GM18511 (cell line): ENCODE measurements around the gene SULT1C2.

Experiments used
- ATAC-seq: cut with Tn5 transposase; IDR thresholded peaks from one replicate; pipeline ENCODE4 v1.9.1; 2021; ENCODE audit warnings: mild to moderate bottlenecking, moderate library complexity; ENCODE audit not compliant: unreplicated experiment

Gene SULT1C2

DNA sequence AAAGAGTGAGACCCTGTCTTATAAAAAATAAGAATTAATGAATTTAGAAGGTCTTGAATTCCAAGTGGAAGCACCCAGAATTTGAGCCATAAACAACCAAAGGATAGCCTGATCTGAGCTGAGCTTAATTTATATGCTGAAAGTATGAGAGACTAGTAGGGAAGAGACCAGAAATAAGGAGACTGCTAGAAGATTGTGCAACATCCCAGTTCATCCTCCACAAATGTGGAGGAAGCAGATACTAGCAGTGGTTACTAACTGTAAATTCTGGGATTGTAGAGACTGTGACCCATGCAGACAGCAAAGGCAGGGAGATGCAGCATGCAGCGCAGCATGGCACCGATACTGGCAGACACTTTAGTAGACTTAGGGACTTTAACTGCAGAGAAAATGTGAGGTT, 1.5 kb upstream of the SULT1C2 start:
- no peak for ATAC-seq

DNA sequence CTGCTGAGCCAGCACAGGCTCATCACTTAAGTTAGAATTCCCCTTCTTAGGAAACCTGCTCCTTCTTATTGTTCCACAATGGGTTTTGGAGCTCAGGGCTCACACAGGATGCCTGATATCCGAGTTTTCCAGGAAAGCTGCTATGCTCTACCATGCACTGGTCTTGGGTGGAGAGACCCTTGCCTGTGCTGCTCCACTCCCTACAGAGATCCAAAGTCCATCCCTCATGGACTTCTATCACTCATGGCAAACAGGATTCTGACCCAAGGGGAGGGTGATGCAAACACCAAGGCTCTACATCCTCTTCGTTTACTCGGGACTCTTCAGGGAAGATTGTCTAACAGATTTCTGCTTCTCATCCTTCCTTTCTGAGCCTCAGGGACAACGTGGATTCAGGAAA, 5.2 kb downstream of the SULT1C2 start:
- no peak for ATAC-seq

DNA sequence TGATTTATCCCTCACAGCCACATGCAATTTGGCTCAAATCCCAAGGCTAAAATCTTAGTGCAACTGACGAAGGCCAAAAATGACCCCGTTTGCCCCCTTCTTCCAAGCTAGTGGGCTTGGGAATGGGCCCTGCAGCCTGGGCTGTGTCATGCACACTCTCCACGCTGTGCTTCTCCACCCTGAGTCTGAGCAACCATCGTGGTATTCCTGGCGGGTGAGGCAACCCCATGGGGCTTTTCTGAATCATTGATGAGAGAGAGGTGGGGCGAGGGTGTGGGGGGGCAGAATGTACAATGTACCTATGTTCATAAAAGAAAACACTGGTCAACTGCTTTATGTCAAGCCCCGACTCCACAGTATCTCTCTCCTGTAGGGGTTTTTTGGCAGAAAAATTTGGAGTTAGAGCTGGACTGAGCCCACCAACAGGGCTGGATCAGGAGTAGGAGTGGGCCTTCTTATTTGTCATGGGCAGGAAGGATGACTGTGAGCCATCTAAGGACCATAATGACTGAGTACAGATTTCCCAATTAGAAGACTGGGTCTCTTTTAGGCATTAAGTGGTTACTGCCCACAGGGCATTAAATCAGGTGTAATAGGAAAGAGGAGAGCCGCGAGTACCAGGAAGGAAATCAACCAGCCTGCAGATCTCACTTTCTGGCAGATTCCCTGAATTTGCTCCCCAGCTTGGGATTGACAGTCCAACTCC, 8.9 kb downstream of the SULT1C2 start:
- no peak for ATAC-seq

DNA sequence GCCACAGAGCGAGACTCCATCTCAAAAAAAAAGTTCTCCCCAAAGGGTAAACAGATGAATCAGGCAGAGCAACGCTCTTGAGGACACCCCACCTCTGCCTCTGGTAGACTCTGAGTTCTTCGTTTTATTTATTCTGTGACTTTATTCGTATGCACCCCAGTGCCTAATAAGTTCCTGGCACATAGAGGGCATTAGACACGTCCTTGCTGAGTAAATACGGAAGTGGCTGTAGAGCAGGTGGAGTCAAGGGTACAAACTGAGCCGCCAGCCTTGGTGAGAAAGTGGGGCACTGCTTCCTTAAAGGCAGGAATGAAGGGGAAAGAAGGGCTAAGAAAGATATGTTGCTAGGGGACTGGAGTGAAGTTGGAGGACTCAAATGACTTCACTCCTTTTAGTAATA, 12.9 kb downstream of the SULT1C2 start:
- no peak for ATAC-seq

DNA sequence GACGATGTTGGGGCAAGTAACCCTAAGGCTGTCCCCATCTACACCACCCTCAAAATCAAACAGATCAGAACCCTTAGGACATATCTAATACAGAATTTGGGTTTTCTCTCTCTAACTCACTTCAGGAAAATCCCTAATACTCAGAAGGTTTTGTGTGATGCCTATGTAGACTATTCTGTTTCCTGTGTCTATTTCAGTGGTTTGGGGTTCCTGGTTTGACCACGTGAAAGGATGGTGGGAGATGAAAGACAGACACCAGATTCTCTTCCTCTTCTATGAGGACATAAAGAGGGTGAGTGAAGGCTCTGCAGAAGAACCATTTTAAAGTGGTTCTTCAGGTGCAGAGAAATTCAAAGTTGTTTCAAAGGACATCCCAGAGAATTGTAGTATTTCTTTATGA, 16.3 kb downstream of the SULT1C2 start:
- peak; percentile 73 for ATAC-seq

DNA sequence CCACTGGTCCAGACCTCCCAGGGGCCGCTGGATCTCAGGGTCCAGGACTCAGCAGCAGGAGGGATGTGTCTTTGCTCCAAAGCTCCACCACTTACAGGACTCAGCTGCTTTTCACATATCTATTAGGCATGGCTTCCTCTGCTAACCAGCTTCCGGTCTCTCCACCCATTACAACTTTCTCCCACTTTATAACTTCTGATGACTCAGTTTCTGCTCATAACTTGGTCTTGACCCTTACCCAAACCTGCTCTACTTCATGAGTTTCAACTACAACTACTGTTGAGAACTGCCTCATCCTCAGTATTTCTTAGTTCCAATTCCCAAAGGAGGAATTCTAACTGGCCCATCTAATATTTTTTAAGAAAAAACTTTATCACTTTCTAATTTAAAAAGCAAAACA, 17.2 kb downstream of the SULT1C2 start:
- no peak for ATAC-seq

DNA sequence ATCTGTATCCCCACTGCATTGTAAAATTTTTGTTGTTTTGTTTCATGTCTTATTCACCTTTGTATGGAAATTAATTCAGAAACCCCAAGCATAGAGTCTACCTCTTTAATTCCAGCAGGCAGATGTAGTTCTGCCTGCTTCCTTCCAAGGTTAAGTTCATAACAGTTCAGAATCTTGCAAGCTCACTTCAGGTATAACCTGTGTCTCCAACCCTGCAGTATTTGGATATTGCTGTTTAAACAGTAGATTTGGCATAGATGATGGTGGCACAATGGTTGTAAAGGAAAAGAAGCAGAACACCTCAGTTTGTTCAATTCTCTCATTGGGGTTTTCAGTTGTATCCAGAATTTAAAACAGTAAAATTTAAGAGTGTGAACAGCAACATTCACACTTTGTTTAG, 21.2 kb downstream of the SULT1C2 start:
- ATAC-seq = no peak

DNA sequence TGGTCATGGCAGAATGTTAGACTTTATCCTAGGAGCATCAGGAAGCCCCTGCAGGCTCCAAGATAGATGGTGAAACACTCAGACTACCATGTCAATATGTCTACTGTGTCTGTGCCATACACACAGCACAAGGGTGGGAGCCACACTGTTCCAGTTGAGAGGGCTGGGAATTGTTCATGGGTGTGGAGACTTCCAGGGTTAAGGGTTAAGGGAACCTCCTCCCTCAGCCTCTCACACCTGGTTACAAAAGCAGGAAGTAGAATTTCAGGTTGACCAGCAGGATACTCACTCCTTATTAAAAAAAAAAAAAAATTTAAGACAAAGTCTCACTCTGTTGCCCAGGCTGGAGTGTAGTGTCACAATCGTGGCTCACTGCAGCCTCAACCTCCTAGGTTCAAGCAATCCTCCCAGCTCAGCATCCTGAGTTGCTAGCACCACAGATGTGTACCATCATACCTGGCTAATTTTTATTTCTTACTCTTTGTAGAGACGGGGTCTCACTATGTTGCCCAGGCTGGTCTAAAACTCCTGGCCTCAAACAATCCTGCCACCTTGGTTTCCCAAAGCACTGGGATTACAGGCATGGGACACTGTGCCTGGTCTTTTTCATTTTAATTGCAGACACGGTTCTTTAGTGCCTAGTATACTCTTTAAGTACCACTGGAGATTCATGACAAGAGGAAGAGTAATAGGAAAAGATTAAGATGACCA, 26.0 kb downstream of the SULT1C2 start:
- ATAC-seq = no peak

DNA sequence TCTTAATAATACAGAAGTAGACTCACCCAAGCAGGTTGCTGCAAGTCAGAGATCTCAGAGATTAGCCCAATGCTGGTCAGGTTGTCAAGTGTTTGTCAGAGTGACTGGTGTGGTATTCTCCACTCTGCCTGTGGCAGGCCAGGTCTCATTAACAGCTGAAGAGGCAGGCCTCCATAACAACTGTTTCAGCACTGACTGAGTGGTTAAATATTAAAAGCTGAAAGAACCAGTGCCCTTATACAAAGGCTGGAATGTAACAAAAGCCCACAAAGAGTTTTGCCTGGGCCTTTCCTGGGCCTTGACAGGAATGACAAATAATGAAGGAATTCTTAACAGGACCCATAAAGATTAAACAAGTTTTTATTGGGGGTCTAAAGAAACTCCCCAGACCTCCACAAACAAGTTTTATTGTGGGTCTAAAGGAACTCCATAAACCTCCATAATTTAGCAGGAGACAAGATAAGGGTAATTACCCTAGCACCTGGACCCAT, 26.8 kb downstream of the SULT1C2 start:
- ATAC-seq = no peak

DNA sequence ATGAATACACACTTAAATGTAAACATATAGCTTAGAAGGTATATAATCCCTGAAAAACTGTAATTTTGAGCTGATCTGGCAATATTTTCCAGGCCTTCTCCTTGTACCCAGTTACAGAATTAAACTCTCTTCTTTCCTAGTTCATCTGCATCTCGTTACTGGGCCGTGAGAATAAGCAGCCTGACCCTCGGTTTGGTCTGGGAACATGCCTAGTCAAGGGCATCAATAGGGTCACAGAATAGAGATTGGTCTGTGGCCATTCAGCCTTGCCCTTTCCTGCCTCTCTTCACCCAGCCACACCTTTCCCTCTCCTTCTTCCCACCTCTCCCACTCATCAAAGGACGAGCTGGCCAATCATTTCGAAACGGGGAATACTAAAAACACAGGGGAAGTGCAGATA, 27.3 kb downstream of the SULT1C2 start:
- no peak for ATAC-seq

DNA sequence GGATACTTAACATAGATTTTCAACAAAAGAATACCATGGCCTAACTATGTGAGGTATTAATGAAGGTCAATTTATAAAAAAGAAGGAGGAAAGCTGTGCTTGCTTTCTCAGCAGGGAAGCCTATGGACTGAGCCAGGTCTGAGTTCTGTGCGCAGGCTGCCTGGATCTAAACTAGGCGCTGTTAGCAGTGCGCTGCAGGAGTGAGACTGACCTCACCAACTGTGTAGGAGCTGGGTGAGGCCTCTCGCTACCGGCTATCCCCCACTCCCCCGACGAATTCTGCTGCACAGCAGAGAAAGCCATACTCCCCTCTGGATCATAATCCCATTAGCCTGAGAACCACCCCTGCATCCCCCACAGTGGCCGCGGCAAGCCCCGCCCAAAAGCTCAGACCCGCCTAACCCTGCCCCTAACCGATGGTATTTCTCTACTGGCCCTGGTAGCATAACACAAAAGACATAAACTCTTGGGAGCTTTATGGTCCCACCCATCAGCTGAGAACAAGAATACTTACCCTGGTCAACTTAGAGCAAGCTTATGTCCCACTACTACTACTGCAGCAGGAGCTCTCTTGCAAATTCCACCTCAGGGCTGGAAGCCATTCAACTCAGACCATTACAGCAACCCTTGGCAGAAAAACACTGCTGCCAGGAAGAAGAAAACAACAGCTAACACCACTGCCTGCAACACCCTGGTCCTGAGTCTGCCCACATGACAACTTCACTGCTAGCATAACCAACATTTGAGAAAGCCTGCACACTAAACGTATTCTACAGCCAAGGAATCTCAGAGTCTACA, 28.0 kb downstream of the SULT1C2 start:
- no peak for ATAC-seq

DNA sequence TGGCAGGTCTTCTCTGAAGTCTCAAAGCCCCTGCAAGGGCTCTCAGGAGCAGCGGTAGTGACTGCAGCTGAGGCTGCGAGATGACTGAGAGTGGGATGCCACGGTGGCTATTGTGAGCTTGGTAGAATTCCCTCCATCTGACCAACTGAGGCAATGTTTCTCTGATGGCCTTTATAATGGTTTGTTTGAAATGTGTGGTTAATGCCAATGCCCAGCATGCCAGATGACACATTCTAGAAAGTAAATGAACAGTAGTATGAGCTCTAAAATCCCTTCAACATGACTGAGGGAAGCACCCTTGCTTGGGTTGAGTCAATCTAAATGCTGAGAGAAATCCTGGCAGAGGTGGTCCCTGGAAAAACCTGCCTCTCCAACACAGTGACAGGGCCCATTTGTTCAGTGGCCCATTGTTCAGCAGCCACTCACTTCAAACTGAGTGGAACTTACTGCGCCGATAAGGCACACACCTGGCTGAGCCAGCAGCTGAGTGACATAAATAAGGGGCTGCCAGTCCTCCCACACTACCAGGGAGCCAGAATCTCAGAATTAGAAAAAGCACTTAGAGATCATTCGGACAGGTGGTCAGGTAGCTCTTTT, 31.7 kb downstream of the SULT1C2 start:
- no peak for ATAC-seq

DNA sequence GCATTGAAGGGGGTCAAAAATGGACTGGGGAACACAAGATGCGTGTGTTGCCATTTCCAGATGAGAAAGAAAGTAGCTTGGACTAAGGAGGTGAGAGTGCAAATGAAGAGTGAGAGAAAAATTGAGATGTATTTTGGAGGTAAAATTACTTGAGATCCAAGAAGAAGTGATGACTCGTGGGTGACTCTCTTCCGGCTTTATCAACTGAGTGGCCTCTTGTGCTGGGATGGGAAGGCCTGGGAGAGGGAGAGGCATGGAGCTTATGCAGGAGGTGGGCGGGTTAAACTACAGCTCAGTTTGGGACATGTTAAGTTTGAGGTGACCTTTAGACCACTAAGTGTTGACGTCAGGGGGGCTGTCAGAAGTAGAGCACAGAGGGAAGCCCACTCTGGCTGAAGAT, 34.9 kb downstream of the SULT1C2 start:
- no peak for ATAC-seq

DNA sequence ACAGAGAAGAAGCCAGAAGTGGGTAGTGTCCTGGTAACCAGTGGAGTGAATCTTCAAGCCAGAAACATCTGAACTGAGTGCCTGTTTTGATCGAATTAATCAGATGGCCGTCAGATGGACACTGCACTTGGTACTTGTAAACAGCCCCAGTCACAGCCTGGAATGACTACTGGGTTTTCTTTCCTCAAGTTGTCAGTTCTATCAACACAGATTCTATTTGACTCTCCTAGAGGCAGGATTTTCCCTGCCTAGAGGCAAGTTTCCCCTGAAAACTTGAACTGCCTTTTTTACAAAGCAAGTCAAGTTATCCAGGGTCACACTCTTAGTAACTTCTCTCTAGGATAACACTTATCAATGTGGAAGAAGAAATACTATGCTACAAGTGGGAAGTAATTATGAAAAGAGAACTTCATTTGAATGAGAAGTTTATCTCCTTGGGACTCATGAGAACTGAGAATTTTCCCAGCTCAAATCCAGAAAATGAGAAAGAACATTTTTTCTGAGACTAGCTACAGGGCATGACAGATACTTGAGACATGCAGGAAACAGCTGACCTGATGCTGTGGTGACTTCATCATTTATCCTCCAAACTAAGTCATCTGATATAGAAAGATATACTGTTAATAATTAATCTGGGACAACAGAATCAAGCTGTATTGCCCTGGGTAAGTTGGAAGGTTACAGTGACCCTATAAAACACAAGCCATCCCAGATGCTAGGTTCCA, 36.0 kb downstream of the SULT1C2 start:
- ATAC-seq = no peak

DNA sequence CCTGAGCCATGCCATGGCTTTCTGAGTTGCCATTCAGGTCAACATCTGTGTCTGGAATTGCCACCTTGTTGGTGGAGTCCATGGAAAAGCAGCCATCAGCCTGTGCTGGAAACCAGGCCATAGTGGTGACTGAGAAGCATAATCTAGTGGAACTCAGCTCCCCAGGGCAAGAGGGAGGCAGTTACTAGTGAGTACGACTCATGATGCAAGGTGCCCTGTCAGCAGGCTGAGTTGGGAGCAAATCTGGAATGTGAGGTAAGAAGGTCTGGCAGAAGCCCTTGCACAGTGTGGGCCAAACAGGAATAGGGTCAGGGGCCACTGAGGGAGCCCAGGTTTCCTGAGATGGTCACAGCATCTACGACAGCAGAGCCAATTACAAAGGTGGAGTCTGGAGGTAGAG, 37.1 kb downstream of the SULT1C2 start:
- no peak for ATAC-seq

DNA sequence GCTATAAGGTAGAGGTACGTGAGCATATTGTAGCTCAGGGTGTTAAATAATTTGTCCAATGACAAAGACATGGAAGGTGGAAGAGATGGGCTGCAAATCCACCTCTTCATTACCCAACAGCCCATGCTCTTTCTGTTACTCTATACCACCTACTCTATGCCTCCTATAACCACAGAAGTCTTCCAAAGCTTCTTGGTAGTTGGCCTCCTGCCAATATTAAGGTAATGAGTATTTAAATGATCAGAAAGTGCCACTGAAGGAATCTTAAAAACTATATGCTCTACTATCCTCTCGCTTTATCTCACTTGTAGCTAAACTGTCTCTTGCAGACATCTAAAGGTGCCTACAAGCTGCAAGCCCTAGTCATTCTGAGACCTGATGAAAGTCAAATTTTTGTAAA, 41.1 kb downstream of the SULT1C2 start:
- ATAC-seq = no peak

DNA sequence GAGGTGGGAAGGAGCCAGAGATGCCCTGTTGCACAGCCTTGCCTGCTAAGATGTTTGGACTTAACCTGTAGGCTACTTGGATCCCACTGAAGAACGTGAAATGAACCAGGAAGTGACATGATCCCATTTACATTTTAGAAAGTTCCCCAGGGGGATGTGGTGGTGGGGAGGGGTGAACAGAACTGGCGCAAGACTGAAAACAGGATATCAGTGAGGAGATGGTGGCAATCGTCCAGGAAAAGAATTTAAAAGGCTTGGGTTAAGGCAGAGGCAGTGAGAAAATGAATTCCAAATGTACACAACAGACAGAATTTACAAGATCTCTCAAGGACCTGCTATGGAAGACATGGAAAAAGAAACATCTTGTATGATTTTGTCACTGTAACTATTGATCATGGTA, 42.3 kb downstream of the SULT1C2 start:
- no peak for ATAC-seq

DNA sequence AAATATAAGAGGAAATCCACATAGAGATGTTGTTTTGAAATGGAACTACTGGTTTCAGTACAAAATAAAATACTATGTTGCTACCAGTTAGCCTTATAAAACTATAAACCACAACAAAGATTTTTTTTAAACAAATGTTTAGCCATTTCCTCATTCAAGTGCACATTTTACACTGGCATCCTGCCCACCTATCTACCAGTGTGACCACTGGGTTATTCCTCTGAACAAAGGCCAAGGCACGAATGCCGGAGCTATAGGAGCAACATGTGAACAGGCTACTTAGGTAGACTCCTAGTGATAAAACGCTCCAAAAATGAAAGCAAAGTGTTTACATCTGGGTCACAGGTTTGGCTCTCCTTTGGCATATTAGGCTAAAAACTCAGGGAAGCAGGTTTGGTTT, 57.3 kb downstream of the SULT1C2 start:
- no peak for ATAC-seq

DNA sequence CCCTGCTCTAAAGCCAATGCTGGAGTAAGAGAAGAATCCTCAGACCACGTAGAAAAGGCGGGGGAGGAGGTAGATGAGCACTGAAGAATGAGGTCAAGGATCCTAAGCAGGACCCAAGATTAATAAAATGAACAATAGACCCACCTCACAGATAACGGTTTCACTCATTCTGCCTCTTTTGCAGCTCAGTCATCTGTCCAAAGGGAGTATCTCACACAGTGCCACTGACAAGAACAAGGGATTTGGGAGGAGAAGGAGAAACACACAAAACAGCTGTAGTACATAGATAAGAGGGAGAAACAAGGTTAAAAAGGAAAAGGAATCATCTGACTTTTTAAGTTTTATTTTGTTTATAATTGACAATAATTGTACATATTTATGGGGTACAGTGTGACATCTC, 58.1 kb downstream of the SULT1C2 start:
- ATAC-seq = no peak

DNA sequence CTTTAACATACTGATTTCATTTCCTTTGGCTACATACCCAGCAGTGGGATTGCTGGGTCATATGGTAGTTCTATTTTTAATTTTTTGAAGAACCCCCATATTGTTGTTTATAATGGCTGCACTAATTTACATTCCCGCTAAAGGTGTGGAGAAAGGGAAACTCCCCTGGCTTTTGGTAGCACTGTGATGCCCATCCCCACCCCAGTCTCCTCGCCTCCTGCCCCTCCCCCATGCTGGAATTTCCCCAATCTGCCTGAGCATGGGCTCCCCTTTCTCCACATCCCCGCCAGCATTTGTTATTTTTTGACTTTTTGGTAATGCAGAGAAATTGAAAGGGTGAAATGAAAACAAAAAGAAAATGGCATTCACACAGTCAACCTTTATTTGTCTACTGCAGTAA, 59.1 kb downstream of the SULT1C2 start:
- ATAC-seq = no peak
